Subcutaneous abdominal adipose tissue (tissue), 5 donors: Measurements from ENCODE around the gene RGS11.
"Not testable (repeated sequence)": the region's sequence is repeated elsewhere in the genome, so short reads cannot be mapped to it uniquely, and the experiment has no call there.

ENCODE experiments used
- H3K27ac ChIP-seq: one replicate; pipeline ENCODE4 v1.7.0; 2013; ENCODE audit warnings: low read depth, mild to moderate bottlenecking, inconsistent platforms, low read length, moderate library complexity
- H3K27me3 ChIP-seq, 5 donors: one replicate each; pipeline ENCODE4 v1.7.0; 2013; ENCODE audit warnings: low read length in 5 of 5, inconsistent platforms in 1 of 5; ENCODE audit not compliant: control insufficient read depth in 5 of 5, insufficient read depth in 4 of 5
- H3K36me3 ChIP-seq, 5 donors: one replicate each; pipeline ENCODE4 v1.7.0; 2013; ENCODE audit warnings: low read length in 5 of 5; ENCODE audit not compliant: control insufficient read depth in 5 of 5, insufficient read depth in 5 of 5
- H3K4me1 ChIP-seq, 5 donors: one replicate each; pipeline ENCODE4 v1.7.0; 2013; ENCODE audit warnings: low read length in 5 of 5, mild to moderate bottlenecking in 3 of 5, moderate library complexity in 1 of 5; ENCODE audit not compliant: control insufficient read depth in 5 of 5, insufficient read depth in 5 of 5
- H3K4me3 ChIP-seq, 5 donors: one replicate each; pipeline ENCODE4 v1.7.0; 2013; ENCODE audit warnings: low read length in 5 of 5, low read depth in 1 of 5
- H3K9ac ChIP-seq, 5 donors: one replicate each; pipeline ENCODE4 v1.7.0; 2013; ENCODE audit warnings: low read length in 5 of 5, mild to moderate bottlenecking in 4 of 5, moderate library complexity in 3 of 5
- H3K9me3 ChIP-seq, 5 donors: one replicate each; pipeline ENCODE4 v1.7.0; 2013; ENCODE audit warnings: low read length in 5 of 5; ENCODE audit not compliant: control insufficient read depth in 5 of 5
- donor health status: healthy.
- donor health status: healthy.
- donor health status: healthy.
- donor health status: healthy.
- donor health status: healthy.

The RGS11 gene

DNA sequence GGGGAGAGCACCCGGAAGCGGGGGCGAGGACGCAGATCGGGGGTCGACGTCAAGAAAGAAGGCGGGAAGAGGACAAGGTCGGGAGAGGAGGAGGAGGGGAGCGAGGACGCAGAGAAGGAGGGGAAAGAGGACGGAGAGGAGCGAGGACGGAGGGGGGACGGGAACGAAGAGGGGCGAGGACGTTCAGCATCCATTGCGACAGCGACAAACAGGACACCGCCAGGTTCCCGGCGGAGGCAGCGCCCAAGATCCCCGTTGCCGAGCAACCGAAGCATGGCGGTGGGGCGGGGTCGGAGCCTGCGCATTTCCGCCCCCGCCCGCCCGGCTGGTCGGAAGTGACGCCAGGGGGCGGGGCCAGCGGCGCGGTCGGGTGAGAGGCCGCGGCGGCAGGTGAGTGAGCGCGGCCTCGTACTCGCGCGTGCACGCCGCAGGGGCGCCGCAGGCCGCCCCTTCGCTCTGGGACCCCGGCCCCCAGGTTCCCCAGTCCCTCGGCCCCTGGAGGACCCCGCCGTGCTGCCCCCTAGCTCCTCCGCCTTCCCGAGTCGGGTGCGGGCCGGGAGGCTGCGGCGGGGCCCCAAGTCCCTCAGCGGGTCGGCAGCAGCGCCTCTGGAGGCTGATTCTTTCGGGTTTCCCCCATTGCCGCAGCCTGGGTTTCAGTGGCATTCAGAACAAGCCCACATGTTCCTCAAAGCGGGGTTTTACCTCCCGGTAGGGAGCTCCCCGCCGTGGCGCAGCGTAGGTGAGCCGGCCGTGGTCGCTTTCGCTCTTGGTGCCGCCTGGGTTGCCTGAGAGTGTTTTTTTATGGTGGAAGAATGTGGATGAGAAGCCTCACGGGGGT is 41.1 kb downstream of the RGS11 start, which contains the start of gene FAM234A:
FAM234A (plus strand) TSS at position 354 of the 838 bp plus-strand sequence. CDS start 19,593 bp downstream, outside the sequence.
- Histone ChIP-seq H3K27me3 (no peaks in the 10 kb centered on the region), H3K9ac (peak within 1 kb of the TSS; percentile 89 to 98 (median 93)), H3K27ac (peak within 1 kb of the TSS; percentile 95), H3K4me3 (peak within 1 kb of the TSS; percentile 87 to 92 (median 91)), H3K4me1 (peaks cover 4 to 13% (median 11%) of the 10 kb centered on the region in 5 donors), H3K36me3 (no peaks in the 10 kb centered on the region), H3K9me3 (no peaks in the 10 kb centered on the region)

DNA sequence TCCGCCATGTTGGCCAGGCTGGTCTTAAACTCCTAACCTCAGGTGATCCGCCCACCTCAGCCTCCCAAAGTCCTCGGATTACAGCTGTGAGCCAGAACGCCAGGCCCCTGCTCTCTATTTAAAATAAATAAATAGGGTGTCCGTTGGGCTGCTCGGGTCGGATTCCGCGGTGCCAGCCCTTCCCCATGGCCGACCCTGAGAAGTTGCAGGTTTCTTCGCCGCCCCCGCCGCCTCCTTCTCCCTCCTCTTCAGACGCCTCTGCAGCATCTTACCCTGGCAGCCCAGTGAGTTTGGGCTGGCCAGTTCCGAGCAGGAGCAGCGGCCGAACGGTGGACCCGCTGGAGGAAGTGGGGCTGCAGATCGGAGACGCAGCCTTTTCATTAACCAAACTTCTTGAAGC is 44.8 kb downstream of the RGS11 start:
- peaks cover 8 to 34% (median 30%) of the 10 kb centered on the region in 5 donors for H3K4me1 ChIP-seq
- H3K27me3 ChIP-seq, result no peaks in the 10 kb centered on the region
- peaks cover 8 to 16% (median 14%) of the 10 kb centered on the region in 5 donors for H3K36me3 ChIP-seq
- H3K9ac ChIP-seq, result no peak overlapping the region
- no peak overlapping the region for H3K27ac ChIP-seq
- H3K9me3 ChIP-seq, result no peaks in the 10 kb centered on the region
- H3K4me3 ChIP-seq, result no peak overlapping the region

DNA sequence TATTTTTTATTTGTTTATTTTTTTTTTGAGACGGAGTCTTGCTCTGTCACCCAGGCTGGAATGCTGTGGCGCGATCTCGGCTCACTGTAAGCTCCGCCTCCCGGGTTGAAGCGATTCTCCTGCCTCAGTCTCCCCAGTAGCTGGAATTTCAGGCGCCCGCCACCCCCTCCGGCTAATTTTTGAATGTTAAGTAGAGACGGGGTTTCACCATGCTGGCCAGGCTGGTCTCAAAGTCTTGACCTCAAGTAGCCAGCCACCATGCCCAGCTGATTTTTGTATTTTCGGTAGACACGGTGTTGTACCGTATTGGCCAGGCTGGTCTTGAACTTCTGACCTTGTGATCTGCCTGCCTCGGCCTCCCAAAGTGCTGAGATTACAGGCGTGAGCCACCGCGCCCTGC is 45.4 kb downstream of the RGS11 start:
- not testable (repeated sequence) for H3K9ac ChIP-seq, H3K27me3 ChIP-seq, H3K27ac ChIP-seq, H3K9me3 ChIP-seq, H3K4me3 ChIP-seq
- Histone ChIP-seq H3K4me1 (peaks cover 6 to 30% (median 27%) of the 10 kb centered on the region in 5 donors), H3K36me3 (peaks cover 11 to 22% (median 18%) of the 10 kb centered on the region in 5 donors)

DNA sequence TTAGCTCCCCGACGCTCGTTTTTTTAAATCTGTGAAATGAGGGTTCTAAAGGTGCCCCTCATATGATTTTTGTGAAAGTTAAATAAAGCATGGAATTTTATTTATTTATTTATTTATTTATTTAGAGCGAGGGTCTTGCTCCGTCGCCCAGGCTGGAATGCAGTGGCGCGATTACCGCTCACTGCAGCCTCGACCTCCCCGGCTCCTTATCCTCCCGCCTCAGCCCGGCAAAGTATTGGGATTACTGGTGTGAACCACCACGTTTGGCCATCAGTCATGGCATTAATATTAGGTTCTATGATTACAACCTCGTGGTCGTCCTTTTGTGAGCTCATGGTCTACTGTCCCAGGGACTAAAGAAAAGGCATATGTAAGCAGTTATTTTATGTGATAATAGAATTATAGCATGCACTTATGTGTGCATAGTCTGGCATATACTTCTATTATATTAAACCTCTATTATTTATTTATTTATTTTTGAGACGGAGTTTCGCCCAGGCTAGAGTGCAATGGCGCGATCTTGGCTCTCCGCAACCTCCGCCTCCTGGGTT is 45.9 kb downstream of the RGS11 start:
- Histone ChIP-seq H3K4me3 (peak overlapping the region; percentile 68 to 86 (median 83)), H3K9ac (peak overlapping the region in 3 of 5 donors; percentile 93 to 96 (median 95))

DNA sequence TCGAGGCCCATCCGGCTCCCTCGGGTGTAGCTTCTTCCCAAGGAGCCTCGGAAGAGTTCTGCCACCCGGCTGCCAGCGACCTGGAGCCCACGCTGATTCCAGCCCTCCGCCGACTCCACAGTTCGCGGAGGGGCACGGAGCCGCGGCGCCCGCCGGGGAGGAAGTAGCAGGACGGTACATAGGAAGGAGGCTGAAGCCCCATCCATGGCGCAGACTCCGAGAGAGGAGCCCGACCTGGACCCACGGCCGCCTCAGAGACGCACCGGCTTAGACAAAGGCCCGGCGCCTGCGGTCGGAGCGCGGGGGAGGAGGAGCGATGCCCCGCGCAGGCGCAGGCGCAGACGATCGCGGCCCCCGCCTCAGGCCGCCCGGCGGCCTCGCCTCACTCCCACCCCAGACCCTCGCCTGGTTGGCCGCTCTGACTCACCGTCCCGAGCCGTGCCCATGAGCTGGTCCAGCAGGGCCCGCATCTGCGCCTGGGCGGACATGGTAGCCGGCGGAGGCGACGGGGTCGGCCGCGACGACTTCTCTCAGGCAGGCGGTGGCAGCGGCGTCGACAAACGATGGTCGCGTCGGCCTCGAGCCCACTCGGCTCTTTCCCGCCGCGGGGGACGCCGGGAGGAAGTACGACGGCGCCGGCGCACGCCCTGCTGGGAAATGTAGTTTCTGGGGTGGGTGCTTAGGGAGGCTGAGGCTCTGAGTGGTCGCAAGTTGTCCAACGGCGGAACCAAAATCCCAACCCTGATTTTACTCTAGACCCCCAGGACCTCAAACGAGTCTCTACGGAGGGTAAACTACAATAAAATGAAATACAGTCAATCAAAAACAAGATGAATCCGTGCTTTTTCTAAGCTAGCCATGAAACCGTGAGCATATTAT is 46.7 kb downstream of the RGS11 start, which contains the start of gene LUC7L:
LUC7L (minus strand) TSS at position 598 of the 879 bp plus-strand sequence; CDS start at position 488, 110 bp downstream.
- H3K27ac ChIP-seq, result peak within 1 kb of the TSS; percentile 88
- peaks cover 5 to 25% (median 21%) of the 10 kb centered on the region in 5 donors for H3K4me1 ChIP-seq
- peaks cover 14 to 33% (median 23%) of the 10 kb centered on the region in 5 donors for H3K36me3 ChIP-seq
- no peaks in the 10 kb centered on the region for H3K9me3 ChIP-seq
- H3K9ac ChIP-seq, result peak within 1 kb of the TSS; percentile 81 to 96 (median 93)
- H3K27me3 ChIP-seq, result no peaks in the 10 kb centered on the region
- H3K4me3 ChIP-seq, result peak within 1 kb of the TSS; percentile 74 to 93 (median 85)

More for the DNA sequence above, 45.9 kb downstream of the RGS11 start:
- H3K4me1 ChIP-seq, result peaks cover 5 to 25% (median 25%) of the 10 kb centered on the region in 5 donors
- no peaks in the 10 kb centered on the region for H3K27me3 ChIP-seq
- no peaks in the 10 kb centered on the region for H3K9me3 ChIP-seq
- H3K27ac ChIP-seq, result peak overlapping the region; percentile 88
- H3K36me3 ChIP-seq, result peaks cover 12 to 26% (median 22%) of the 10 kb centered on the region in 5 donors

DNA sequence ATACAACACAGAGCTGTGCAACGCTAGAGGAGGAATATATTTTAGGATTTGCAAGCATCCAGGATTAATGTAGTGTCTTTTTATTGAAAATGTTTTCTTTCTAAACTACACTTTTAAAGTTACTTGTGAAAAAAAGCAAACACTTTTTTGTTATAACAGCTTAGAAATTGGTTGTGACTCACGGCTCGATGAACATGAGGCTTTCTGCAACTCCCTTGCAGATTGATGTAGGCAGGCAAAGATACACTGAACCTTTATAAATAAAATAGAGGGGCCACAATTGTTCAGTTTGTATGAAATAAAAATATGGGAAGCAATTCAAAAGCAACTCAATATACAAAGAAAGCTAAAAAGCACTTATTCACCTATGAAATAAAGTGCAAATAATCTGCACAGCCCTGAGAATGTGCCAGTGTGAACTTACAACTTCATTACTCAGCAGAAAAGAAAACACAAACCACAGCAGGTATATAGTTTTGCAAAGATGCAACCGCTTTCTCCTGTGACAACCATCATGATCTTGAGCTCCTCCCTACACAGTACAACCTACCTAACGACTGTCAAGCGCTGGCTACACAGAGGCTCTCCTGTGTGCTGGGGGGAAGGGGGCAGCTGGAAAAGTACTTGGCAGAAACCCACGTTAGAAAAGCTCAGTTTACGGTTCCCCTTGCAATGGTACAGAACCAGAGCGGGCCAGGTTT is 47.4 kb downstream of the RGS11 start:
- H3K4me1 ChIP-seq, result peaks cover 5 to 25% (median 21%) of the 10 kb centered on the region in 5 donors
- peaks cover 14 to 41% (median 27%) of the 10 kb centered on the region in 5 donors for H3K36me3 ChIP-seq
- no peaks in the 10 kb centered on the region for H3K27me3 ChIP-seq

DNA sequence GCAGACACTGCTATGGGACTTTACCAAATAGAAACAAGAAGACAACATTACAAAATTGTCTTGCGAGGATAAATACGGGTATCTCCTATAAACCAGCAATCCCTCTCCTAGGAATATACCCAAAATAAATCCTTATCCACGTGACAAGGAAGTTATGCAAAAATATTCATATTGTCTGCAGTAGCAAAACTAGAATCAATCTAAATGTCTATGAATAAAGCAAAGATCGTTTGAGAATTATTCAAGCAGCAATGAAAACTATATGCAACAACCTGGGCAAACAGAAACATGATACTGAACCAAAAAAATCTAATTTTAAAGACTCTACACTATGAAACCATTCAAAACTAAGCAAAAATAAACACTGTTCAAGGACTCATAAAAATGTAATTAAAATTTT is 55.7 kb downstream of the RGS11 start:
- no peaks in the 10 kb centered on the region for H3K27me3 ChIP-seq
- no peak overlapping the region for H3K4me3 ChIP-seq

More for the DNA sequence above, 47.4 kb downstream of the RGS11 start:
- H3K9ac ChIP-seq, result peak overlapping the region; percentile 81 to 96 (median 93)
- H3K9me3 ChIP-seq, result no peaks in the 10 kb centered on the region
- H3K27ac ChIP-seq, result peak overlapping the region; percentile 88
- H3K4me3 ChIP-seq, result peak overlapping the region; percentile 74 to 93 (median 85)

More for the DNA sequence above, 55.7 kb downstream of the RGS11 start:
- Histone ChIP-seq H3K4me1 (no peaks in the 10 kb centered on the region), H3K9me3 (no peaks in the 10 kb centered on the region), H3K36me3 (peaks cover 16 to 81% (median 53%) of the 10 kb centered on the region in 5 donors), H3K27ac (no peak overlapping the region), H3K9ac (no peak overlapping the region)
